Esophagus squamous epithelium (tissue), 4 donors: ENCODE data around the gene DCAF6.

Experiments
- CTCF ChIP-seq, 6 experiments: fragments of 450-650 bp in 4 of 6; fragments of 200-600 bp in 2 of 6; sonication (generic) in 2 of 6; IDR thresholded peaks; one replicate each; pipeline ENCODE4 v1.5.1; 2016 to 2019; ENCODE audit warnings: antibody characterized with exemption in 6 of 6, mild to moderate bottlenecking in 4 of 6, moderate library complexity in 4 of 6
- POLR2A ChIP-seq, 4 donors: fragments of 450-650 bp; IDR thresholded peaks; one replicate each; pipeline ENCODE4 v1.6.1; 2017; ENCODE audit warnings: antibody characterized with exemption in 4 of 4, mild to moderate bottlenecking in 4 of 4, moderate library complexity in 3 of 4

- no peak for TF ChIP-seq CTCF (IDR thresholded peaks at IDR 0.05)
- TF ChIP-seq POLR2A (IDR thresholded peaks at IDR 0.05): no peak
Measured at GRCh38 chr1:168045311-168045710, 108.8 kb downstream of the DCAF6 start.
